T-helper 1 cell treated with Interleukin-12 subunit alpha and Interleukin-12 subunit beta and Interleukin-4 antibody, amounts not matched to agents 30 μg/mL and 1 μg/mL, for 36 hours (primary cell): ENCODE data around the gene AUTS2.

Experiments used
- H3K27ac Mint-ChIP-seq: one replicate; pipeline ENCODE4 v1.8.0; 2021; ENCODE audit warnings: mild to moderate bottlenecking, mixed read lengths
- H3K27me3 Mint-ChIP-seq: one replicate; pipeline ENCODE4 v1.8.0; 2021; ENCODE audit warnings: low read depth, mixed read lengths
- H3K36me3 Mint-ChIP-seq: one replicate; pipeline ENCODE4 v1.8.0; 2021; ENCODE audit warnings: low read depth, mixed read lengths
- H3K4me1 Mint-ChIP-seq: one replicate; pipeline ENCODE4 v1.8.0; 2021; ENCODE audit warnings: low read depth, mixed read lengths
- H3K4me3 Mint-ChIP-seq: one replicate; pipeline ENCODE4 v1.8.0; 2021; ENCODE audit warnings: mild to moderate bottlenecking, moderate library complexity, mixed read lengths
- H3K9me3 Mint-ChIP-seq: one replicate; pipeline ENCODE4 v1.8.0; 2021; ENCODE audit warnings: mixed read lengths

Gene AUTS2

GRCh38 chr7:69596056-69596455 is 2.2 kb upstream of the AUTS2 start:
- peaks cover 38% of the 10 kb centered on the region for H3K27me3 Mint-ChIP-seq
- H3K27ac Mint-ChIP-seq = no peak overlapping the region
- no peak overlapping the region for H3K4me3 Mint-ChIP-seq
- H3K9me3 Mint-ChIP-seq = no peaks in the 10 kb centered on the region
- H3K4me1 Mint-ChIP-seq = peaks cover 3% of the 10 kb centered on the region
- no peaks in the 10 kb centered on the region for H3K36me3 Mint-ChIP-seq

DNA sequence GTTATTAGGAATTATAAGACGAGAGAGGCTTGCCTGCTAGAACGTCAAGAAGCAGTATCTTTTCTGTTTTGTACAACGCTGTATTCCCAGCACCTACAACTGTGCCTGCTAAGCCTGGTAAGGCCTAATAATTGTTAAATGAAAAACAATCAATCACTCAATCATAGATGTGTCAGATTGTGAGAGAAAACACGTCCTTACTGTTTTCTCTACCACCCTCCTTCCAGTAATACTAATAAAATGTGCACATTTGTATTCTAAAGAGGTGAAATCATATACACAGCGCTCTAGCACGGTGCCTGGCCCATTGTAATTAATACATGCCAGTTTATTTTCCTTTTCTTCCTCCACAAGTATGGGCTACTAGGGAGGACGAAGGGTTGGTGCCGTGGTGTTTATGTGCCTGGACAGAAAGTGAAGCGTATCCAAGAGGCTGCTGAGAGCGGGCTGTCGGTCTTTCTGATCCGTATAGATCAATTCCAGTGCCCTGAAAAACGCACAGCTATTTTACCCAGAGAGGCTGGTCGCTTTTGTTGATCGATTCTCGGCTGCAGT is 1.5 kb upstream of the AUTS2 start:
- Mint-ChIP-seq H3K27me3 (peaks cover 38% of the 10 kb centered on the region), H3K27ac (no peak overlapping the region), H3K4me3 (peak overlapping the region; percentile 60), H3K9me3 (no peaks in the 10 kb centered on the region), H3K36me3 (no peaks in the 10 kb centered on the region), H3K4me1 (peaks cover 3% of the 10 kb centered on the region)

DNA sequence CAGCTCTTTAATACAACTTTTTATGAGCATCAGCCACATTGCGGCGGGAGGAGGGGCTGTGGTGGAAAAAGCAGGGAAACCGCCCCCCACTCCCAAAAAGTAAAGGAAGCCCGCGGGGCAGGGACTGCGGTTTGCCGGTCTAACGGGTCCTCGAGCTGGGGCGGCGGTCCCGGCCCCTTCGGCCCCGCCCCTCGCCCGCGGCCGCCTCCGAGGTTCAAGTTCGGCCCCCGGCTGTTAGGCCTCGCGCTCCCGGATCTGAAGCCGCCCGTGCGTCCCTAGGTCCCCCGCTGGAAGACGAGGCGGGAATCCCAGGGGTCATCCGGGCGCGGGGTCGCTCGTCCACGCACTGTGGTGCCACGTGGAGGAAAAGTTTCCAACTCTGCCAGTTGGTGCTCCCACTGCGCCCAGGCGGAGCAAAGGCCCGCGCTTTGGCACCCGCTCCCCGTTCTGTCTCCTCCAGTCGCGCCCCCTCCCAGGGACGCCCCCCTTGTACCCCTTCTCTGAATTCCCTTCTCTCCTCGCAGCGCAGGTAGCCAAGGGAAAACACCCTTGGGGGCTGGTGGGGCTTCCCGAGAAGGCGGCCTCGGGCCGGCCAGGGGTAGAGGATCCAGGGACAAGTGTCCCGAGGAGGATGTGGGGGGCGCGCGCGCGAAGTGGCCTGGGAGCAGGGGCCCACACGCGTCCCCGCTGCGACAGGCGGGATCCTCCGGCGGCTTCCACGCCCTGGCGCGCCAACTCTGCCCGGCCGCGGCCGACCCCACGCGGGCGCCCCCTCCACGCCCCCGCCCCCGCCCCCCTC is 798 bp upstream of the AUTS2 start:
- Mint-ChIP-seq H3K9me3 (no peaks in the 10 kb centered on the region), H3K27ac (no peak overlapping the region), H3K4me1 (peaks cover 3% of the 10 kb centered on the region), H3K36me3 (no peaks in the 10 kb centered on the region), H3K4me3 (peak overlapping the region; percentile 60), H3K27me3 (peaks cover 38% of the 10 kb centered on the region)

- Mint-ChIP-seq H3K9me3 (no peaks in the 10 kb centered on the region), H3K4me1 (peaks cover 3% of the 10 kb centered on the region), H3K27ac (no peak overlapping the region), H3K4me3 (peak overlapping the region; percentile 82), H3K36me3 (no peaks in the 10 kb centered on the region), H3K27me3 (peaks cover 38% of the 10 kb centered on the region)
These were observed 411 bp downstream of the AUTS2 start for GRCh38 chr7:69598487-69599285.

GRCh38 chr7:69599286-69599954 is 1.1 kb downstream of the AUTS2 start:
- H3K4me1 Mint-ChIP-seq = peaks cover 3% of the 10 kb centered on the region
- H3K36me3 Mint-ChIP-seq = no peaks in the 10 kb centered on the region
- no peak overlapping the region for H3K27ac Mint-ChIP-seq
- H3K27me3 Mint-ChIP-seq = peaks cover 37% of the 10 kb centered on the region
- peak overlapping the region; percentile 65 for H3K4me3 Mint-ChIP-seq
- H3K9me3 Mint-ChIP-seq = no peaks in the 10 kb centered on the region

GRCh38 chr7:69599955-69600709 is 1.9 kb downstream of the AUTS2 start:
- peak overlapping the region; percentile 65 for H3K4me3 Mint-ChIP-seq
- H3K27ac Mint-ChIP-seq = no peak overlapping the region
- H3K4me1 Mint-ChIP-seq = peaks cover 3% of the 10 kb centered on the region
- peaks cover 30% of the 10 kb centered on the region for H3K27me3 Mint-ChIP-seq
- no peaks in the 10 kb centered on the region for H3K9me3 Mint-ChIP-seq
- no peaks in the 10 kb centered on the region for H3K36me3 Mint-ChIP-seq

DNA sequence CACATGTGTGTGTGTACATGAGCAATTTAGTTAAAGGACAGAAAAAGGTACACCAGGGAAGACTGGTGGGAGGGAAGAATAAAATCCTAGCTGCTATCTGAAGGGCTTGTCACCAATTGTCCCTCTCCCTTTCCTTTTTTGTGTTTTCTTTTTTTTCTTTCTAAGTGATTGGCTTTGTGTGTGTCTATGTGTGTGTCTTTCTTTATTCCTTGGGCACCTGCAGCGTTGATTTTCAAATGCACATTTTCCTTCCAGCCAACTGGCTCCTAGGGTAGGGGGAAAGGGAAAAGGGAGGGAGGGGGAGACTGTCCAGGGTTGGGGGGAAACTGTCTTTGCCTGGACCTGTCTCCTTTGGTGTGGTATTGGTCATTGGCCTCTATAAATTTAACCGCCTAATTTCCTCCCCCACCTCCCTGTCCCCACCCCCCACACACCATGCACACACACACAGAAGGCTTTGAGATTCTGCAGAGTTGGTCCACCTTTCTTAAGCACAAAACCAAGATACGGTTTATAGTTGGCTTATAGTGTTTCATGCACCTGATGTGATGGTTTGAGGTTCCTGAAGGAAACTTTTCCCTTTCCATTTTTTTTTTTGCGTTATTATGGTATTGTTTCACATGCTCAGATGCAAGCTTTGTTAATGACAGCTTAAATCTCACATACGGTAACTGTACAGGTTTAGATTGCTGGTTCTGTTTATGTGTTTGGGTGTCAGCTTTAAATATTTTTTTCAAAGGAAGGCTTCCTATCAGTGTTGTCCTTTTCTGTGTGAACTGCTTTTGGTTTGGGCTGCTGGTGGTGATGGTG is 2.6 kb downstream of the AUTS2 start:
- H3K4me1 Mint-ChIP-seq = peaks cover 3% of the 10 kb centered on the region
- H3K36me3 Mint-ChIP-seq = no peaks in the 10 kb centered on the region
- no peaks in the 10 kb centered on the region for H3K9me3 Mint-ChIP-seq
- no peak overlapping the region for H3K27ac Mint-ChIP-seq
- H3K27me3 Mint-ChIP-seq = peaks cover 23% of the 10 kb centered on the region
- H3K4me3 Mint-ChIP-seq = no peak overlapping the region

- H3K27me3 Mint-ChIP-seq = peaks cover 19% of the 10 kb centered on the region
- peaks cover 2% of the 10 kb centered on the region for H3K4me1 Mint-ChIP-seq
- no peak overlapping the region for H3K4me3 Mint-ChIP-seq
- H3K36me3 Mint-ChIP-seq = no peaks in the 10 kb centered on the region
- H3K27ac Mint-ChIP-seq = no peak overlapping the region
- H3K9me3 Mint-ChIP-seq = no peaks in the 10 kb centered on the region
These were observed 4.2 kb downstream of the AUTS2 start for GRCh38 chr7:69602522-69602921.

DNA sequence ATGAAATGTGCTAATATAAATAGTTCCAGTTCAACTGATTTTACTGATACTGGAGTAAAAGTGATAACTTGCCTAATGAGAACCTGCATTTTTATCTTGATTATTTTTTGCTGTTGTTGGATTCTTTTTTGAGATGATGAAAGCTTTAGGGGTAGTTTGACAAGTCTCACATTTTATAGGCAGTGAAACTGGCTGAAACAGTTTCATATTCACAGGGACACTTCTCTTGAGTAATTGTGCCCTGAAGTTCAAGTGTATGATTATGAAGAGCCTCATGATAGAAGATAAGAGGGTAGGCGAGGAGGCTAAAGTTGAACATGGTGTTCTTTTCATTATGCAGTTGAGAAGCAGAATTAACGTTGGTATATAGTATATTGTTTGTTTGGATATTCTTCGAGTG is 5.1 kb downstream of the AUTS2 start:
- Mint-ChIP-seq H3K27me3 (peaks cover 19% of the 10 kb centered on the region), H3K4me1 (peaks cover 2% of the 10 kb centered on the region), H3K27ac (no peak overlapping the region), H3K36me3 (no peaks in the 10 kb centered on the region), H3K4me3 (no peak overlapping the region), H3K9me3 (no peaks in the 10 kb centered on the region)

DNA sequence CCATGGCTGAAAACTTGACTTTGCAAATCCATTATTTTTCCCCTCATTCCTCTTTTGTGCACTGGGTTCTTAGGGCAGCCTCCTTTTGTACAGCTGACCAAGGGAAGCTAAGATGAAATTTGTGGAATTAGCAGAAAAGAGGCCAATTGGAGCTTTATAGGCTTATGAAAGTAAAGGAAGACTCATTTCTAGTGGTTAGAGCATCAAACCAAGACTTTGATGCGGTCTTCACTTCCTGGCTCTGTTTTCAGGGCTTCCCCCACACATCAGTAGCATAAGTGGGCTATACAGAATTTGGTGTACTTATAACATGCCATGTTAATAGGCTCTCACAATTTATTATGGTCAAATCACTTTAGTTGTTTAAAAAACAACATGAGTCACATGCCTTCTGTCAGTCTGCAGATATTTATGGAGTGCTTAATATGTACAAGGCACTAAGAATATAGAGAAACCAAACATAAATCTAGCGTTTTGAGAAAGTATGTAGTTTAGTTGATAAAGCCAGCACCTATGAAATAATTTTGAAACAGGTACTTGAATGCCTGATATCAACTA is 5.7 kb downstream of the AUTS2 start:
- Mint-ChIP-seq H3K27ac (no peak overlapping the region), H3K4me3 (no peak overlapping the region)

DNA sequence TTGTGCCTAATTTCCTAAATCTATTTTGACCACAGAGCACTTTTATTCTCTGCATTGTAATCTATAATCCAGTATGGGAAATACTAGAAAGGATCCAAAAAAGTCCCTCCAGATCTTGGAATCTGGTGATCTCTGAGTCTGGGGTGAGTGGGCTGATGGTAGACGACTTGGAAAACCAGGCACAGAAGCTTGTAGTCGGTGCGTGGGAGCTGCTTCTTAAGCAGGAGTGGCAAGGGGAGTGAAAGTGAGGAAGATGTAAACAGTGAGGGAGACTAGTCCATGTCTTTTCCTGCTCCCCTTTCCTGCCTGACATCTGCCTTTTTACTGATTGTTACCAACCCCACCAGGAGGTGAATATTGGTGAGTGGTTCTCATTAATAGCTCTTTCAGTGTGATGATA is 6.8 kb downstream of the AUTS2 start:
- no peaks in the 10 kb centered on the region for H3K9me3 Mint-ChIP-seq
- no peak overlapping the region for H3K27ac Mint-ChIP-seq

More for the DNA sequence above, 5.7 kb downstream of the AUTS2 start:
- Mint-ChIP-seq H3K27me3 (peaks cover 13% of the 10 kb centered on the region), H3K36me3 (no peaks in the 10 kb centered on the region), H3K9me3 (no peaks in the 10 kb centered on the region), H3K4me1 (peaks cover 2% of the 10 kb centered on the region)

GRCh38 chr7:69605546-69605945 is 7.3 kb downstream of the AUTS2 start:
- no peak overlapping the region for H3K27ac Mint-ChIP-seq
- H3K9me3 Mint-ChIP-seq = no peaks in the 10 kb centered on the region
- H3K27me3 Mint-ChIP-seq = peaks cover 9% of the 10 kb centered on the region
- no peak overlapping the region for H3K4me3 Mint-ChIP-seq
- no peaks in the 10 kb centered on the region for H3K36me3 Mint-ChIP-seq
- no peaks in the 10 kb centered on the region for H3K4me1 Mint-ChIP-seq

More for the DNA sequence above, 6.8 kb downstream of the AUTS2 start:
- H3K4me3 Mint-ChIP-seq = no peak overlapping the region
- no peaks in the 10 kb centered on the region for H3K36me3 Mint-ChIP-seq
- peaks cover 2% of the 10 kb centered on the region for H3K4me1 Mint-ChIP-seq
- peaks cover 9% of the 10 kb centered on the region for H3K27me3 Mint-ChIP-seq

DNA sequence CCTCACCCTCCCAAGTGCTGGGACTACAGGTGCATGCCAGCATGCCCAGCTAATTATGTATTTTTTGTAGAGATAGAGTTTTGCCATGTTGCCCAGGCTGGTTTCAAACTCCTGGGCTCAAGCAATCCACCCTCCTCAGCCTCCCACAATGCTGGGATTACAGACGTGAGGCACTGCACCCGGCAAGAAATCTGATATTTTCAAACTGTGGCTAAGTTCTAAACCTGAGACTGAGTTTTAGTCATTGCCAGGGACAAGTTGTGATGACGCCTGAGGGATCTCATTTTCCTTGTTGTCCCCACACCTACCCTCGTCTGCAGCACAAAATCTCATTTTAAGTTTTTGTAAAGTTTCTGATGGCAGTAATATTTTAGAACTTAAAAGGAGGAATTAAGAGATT is 9.8 kb downstream of the AUTS2 start:
- Mint-ChIP-seq H3K9me3 (no peaks in the 10 kb centered on the region), H3K27ac (no peak overlapping the region), H3K27me3 (peaks cover 9% of the 10 kb centered on the region)

More for the DNA sequence above, 9.8 kb downstream of the AUTS2 start:
- no peaks in the 10 kb centered on the region for H3K4me1 Mint-ChIP-seq
- H3K36me3 Mint-ChIP-seq = no peaks in the 10 kb centered on the region
- no peak overlapping the region for H3K4me3 Mint-ChIP-seq
